ENCODE results near the gene NR4A3. TPM values are rescaled to one million over a fixed set of nuclear protein-coding genes. Genes with fewer than 3 reads are reported as not detected.

The NR4A3 gene
- total RNA-seq, 1 donor from 2014 or later: 3.2 TPM

DNA sequence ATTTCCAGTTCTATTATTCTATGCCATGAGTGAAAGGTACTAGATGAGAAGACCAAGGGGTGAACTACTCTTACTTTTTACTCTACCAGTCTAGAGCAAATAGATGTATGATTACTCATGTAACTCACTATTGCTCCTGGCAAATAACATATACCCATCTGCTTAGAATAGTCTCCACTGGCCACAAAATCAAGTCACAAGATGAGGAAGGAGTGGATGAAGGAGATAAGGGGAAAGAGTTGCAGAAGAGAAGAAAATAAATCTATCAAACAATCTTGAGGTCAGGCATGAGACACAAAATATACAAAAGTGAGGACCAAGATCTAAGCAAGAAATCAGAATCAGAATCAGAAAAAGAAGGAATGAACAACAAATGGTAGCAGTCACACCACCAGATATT, 13.7 kb upstream of the NR4A3 start:
- Mint-ChIP-seq H3K36me3 (ENCODE audit: unreplicated experiment) (no peaks in the 10 kb centered on the region), H3K4me3 (ENCODE audit: unreplicated experiment) (no peak overlapping the region), H3K4me1 (ENCODE audit: unreplicated experiment) (peaks cover 4% of the 10 kb centered on the region), H3K27me3 (ENCODE audit: unreplicated experiment) (no peaks in the 10 kb centered on the region), H3K27ac (ENCODE audit: unreplicated experiment) (no peak overlapping the region), H3K9me3 (ENCODE audit: unreplicated experiment) (no peaks in the 10 kb centered on the region)
- DNase-seq (ENCODE audit: extremely low spot score, unreplicated experiment): no peak
- TF ChIP-seq, protein P1, sequence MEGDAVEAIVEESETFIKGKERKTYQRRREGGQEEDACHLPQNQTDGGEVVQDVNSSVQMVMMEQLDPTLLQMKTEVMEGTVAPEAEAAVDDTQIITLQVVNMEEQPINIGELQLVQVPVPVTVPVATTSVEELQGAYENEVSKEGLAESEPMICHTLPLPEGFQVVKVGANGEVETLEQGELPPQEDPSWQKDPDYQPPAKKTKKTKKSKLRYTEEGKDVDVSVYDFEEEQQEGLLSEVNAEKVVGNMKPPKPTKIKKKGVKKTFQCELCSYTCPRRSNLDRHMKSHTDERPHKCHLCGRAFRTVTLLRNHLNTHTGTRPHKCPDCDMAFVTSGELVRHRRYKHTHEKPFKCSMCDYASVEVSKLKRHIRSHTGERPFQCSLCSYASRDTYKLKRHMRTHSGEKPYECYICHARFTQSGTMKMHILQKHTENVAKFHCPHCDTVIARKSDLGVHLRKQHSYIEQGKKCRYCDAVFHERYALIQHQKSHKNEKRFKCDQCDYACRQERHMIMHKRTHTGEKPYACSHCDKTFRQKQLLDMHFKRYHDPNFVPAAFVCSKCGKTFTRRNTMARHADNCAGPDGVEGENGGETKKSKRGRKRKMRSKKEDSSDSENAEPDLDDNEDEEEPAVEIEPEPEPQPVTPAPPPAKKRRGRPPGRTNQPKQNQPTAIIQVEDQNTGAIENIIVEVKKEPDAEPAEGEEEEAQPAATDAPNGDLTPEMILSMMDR (IDR thresholded peaks at IDR 0.05): no peak

DNA sequence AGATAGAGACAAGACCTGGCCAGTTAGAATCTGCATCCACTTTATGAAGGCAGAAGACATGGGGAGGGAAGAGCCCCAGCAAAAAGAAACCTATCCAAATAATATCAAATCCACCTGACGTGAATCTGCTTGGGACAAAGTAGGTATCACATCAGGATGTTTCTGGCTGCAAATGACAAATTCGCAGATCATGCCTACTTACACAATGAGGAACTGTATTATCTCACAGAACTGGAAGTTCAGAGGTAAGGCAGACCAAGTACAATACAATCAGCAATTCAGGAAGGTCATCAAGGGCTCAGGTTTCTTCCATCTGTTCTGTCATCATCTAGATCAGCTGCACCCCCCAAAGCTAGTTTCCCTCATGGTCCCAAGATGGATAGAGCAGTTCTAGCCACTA, 13.2 kb upstream of the NR4A3 start:
- Mint-ChIP-seq H3K9me3 (ENCODE audit: unreplicated experiment) (no peaks in the 10 kb centered on the region), H3K36me3 (ENCODE audit: unreplicated experiment) (no peaks in the 10 kb centered on the region), H3K27ac (ENCODE audit: unreplicated experiment) (no peak overlapping the region), H3K4me3 (ENCODE audit: unreplicated experiment) (no peak overlapping the region), H3K4me1 (ENCODE audit: unreplicated experiment) (peaks cover 4% of the 10 kb centered on the region), H3K27me3 (ENCODE audit: unreplicated experiment) (no peaks in the 10 kb centered on the region)
- no peak for DNase-seq (ENCODE audit: extremely low spot score, unreplicated experiment)
- TF ChIP-seq, protein P1 (IDR thresholded peaks at IDR 0.05): no peak

DNA sequence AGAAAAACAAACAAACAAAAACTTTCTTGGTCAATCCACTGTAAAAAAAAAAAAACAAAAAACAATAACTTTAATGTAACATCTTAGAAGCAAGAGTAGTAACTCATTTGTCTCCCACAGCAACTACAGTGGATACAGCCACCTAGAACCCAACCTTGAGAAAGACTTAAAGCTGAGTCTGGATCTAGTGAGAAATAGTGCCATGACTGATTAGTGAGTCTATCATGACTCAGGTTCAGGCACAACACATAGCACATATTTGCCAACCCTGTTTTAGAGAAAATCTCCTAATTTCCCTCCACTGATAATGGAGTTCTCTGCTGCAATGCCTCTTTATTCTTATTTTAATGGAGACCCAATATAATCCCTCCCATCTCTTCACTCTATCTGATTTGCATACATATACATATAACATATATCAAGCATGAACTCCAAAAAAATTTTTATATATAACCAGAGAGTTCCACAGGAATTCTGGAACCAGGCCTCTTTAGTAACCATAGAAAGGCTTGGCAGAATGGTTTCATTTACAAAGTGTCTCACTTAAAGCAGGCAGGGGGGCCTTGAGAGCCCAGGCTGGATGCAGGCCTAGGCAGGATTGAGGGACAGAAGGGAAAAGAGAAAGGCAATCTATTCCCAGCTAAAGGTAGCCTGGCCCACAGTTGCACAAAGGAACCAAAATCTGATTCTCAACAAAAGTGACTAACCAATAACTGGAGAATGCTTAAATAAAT, 11.9 kb upstream of the NR4A3 start:
- Mint-ChIP-seq H3K9me3 (ENCODE audit: unreplicated experiment) (no peaks in the 10 kb centered on the region), H3K27me3 (ENCODE audit: unreplicated experiment) (no peaks in the 10 kb centered on the region), H3K4me1 (ENCODE audit: unreplicated experiment) (peaks cover 15% of the 10 kb centered on the region), H3K4me3 (ENCODE audit: unreplicated experiment) (no peak overlapping the region), H3K27ac (ENCODE audit: unreplicated experiment) (no peak overlapping the region), H3K36me3 (ENCODE audit: unreplicated experiment) (no peaks in the 10 kb centered on the region)
- no peak for DNase-seq (ENCODE audit: extremely low spot score, unreplicated experiment)
- TF ChIP-seq, protein P1 (IDR thresholded peaks at IDR 0.05): no peak

DNA sequence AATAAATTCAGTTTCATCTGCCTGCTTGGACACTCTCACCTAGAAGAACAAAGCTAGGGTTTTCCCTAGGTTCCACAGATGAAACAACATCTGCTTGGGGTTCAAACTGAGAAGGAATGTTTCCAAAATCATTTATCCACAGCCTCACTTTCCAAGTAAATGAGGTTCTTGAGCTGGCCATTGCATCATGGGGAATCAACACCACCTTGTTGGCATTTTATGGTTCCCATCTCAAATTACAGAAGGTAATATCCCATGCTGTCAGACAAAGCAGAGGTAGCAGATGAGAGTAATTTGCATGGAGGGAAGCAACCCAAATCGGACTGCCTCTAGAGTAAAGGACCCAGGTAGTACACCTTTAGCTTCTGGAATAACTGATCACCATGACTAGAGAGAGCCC, 10.5 kb upstream of the NR4A3 start:
- Mint-ChIP-seq H3K36me3 (ENCODE audit: unreplicated experiment) (no peaks in the 10 kb centered on the region), H3K4me1 (ENCODE audit: unreplicated experiment) (peaks cover 19% of the 10 kb centered on the region), H3K27me3 (ENCODE audit: unreplicated experiment) (no peaks in the 10 kb centered on the region), H3K27ac (ENCODE audit: unreplicated experiment) (no peak overlapping the region), H3K4me3 (ENCODE audit: unreplicated experiment) (no peak overlapping the region), H3K9me3 (ENCODE audit: unreplicated experiment) (no peaks in the 10 kb centered on the region)
- DNase-seq (ENCODE audit: extremely low spot score, unreplicated experiment): no peak
- TF ChIP-seq, protein P1 (IDR thresholded peaks at IDR 0.05): no peak

DNA sequence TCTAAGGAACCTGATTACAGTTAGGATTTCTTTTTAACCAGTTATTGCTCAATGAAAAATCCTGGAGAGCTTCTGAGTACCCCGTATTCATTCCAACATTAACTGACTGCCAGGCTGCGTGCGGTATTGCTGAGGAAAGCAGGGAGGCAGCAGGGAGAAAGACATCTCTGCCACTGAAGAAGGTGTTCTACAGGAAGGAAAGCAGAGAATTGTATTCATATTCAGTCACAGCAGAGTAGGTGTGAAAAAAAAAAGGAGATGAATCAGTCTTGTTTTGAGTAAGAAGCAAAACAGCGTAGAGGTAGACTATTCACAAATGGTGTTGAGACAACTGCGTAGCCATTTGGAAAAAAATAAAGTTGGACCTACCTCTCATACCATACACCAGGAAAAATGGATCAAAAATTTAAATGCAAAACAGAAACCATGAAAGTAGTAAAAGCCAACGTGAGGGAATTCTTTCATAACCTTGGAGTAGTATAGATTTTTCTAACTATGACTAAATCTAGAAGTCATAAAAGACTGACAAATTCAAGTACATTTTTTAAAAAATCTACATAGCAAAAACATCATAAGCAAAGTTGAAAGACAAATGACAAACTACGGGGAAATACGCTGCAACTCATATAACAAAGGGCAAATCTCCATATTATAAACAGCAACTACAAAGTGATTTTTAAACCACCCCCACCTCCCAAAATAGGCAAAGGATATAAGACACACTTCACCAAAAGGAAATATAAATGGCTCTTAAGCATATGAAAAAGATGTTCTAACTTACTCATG, 9.9 kb upstream of the NR4A3 start:
- no peak for DNase-seq (ENCODE audit: extremely low spot score, unreplicated experiment)
- no peak overlapping the region for H3K27ac Mint-ChIP-seq (ENCODE audit: unreplicated experiment)
- no peaks in the 10 kb centered on the region for H3K9me3 Mint-ChIP-seq (ENCODE audit: unreplicated experiment)
- no peak overlapping the region for H3K4me3 Mint-ChIP-seq (ENCODE audit: unreplicated experiment)
- TF ChIP-seq, protein P1 (IDR thresholded peaks at IDR 0.05): no peak
- H3K36me3 Mint-ChIP-seq (ENCODE audit: unreplicated experiment): no peaks in the 10 kb centered on the region
- H3K27me3 Mint-ChIP-seq (ENCODE audit: unreplicated experiment): no peaks in the 10 kb centered on the region
- peaks cover 19% of the 10 kb centered on the region for H3K4me1 Mint-ChIP-seq (ENCODE audit: unreplicated experiment)

All from osteocyte (in vitro differentiated cells).